ENCODE data around the gene TPRN.

GRCh38 chr9:137194388-137194787 lies 6.2 kb downstream of the TPRN start:
- TF ChIP-seq CTCF (conservative IDR thresholded peaks at IDR 0.05 in 1 of 2, IDR thresholded peaks at IDR 0.05 in 1 of 2; ENCODE audit: low read depth in 1 of 2, low read length in 2 of 2) (no peak), EZH2 (IDR thresholded peaks at IDR 0.05; ENCODE audit: low read length, missing control alignments) (no peak)
